Stimulated activated CD8-positive, alpha-beta memory T cell treated with anti-CD3 and anti-CD28 coated beads, Interleukin-12 subunit alpha, Interleukin-12 subunit beta, amount 100 ng/mL, for 1 hour (primary cell): ENCODE data around the gene LRRC37A3.
"Not testable (repeated sequence)": the region's sequence is repeated elsewhere in the genome, so short reads cannot be mapped to it uniquely, and the experiment has no call there.

Source experiments
- DNase-seq: peaks from one replicate; pipeline ENCODE4 v3.0.0-alpha.2; 2020; ENCODE audit warnings: low read depth

Gene LRRC37A3

GRCh38 chr17:64919289-64920025 is at the start of gene LRRC37A3:
TSS of gene LRRC37A3 (minus strand) at chr17:64919478. CDS start at chr17:64897257, 22,221 bp downstream.
- DNase-seq, result peak; percentile 99

GRCh38 chr17:64965873-64966287 is 46.6 kb upstream of the LRRC37A3 start:
- DNase-seq, result peak; percentile 70

DNA sequence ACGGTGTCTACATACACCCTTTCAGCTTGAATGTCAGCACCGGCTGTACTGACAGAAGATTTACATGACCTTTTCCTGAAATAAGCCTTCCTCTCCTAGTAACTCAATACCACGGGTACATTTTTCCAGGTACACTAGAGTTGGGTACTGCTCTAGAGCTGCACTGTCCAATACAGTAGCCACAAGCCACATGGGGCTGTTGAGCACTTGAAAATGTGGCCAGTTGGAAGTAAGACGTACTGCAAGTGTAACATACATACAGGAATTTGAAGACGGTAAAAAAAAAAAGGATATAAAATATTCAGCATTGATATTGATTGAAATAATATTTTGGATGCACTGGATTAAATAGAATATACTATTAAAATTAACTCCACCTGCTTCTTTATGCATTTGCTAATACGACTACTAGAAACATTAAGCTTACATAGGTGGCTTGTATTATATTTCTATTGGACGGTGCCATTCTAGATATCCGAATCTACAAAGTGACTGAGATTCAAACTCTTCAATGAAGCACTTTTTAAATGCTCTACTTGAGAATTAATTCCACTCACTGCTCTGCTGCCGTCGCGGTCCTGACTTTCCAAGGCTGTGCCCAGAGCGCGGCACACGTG is 46.1 kb upstream of the LRRC37A3 start:
- not testable (repeated sequence) for DNase-seq

DNA sequence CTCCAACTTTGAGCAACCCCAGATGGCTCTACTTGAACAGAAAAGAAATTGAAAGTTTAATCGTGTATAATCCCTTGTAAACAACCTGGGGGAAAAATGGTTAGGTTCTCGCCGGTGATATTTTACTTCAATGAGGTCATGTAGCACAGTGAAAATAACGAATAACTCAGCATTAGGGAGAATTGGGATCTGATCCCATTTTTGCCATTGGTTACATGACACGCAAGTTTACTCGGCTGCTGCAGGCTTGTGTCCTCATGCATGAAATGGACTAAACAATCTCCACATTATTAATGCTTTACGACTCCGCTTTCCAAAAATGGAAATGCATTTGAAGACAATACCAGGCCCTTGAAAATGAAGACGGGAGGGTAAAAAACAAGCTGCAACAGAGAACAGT is 45.5 kb upstream of the LRRC37A3 start:
- no peak for DNase-seq

GRCh38 chr17:64963814-64964213 is 44.5 kb upstream of the LRRC37A3 start:
- not testable (repeated sequence) for DNase-seq

GRCh38 chr17:64961563-64962378 is 42.5 kb upstream of the LRRC37A3 start:
- not testable (repeated sequence) for DNase-seq

DNA sequence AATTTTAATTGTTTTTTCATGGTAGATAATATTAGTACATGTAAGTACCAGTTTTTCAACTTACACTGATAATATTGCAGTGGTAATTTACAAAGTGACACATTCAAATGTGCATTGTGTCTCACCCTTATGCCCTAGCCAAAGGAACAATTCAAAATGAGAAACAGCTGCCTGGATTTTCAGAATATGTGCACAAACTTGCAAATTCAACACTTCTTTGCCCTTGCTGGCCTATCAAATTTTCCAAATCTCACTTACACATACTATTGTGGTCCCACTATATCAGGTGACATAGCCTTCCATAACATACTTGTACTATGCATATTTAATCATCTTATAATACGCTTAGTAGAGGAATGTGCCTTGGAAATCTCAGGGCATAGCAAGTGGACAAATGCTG is 32.6 kb upstream of the LRRC37A3 start:
- no peak for DNase-seq

DNA sequence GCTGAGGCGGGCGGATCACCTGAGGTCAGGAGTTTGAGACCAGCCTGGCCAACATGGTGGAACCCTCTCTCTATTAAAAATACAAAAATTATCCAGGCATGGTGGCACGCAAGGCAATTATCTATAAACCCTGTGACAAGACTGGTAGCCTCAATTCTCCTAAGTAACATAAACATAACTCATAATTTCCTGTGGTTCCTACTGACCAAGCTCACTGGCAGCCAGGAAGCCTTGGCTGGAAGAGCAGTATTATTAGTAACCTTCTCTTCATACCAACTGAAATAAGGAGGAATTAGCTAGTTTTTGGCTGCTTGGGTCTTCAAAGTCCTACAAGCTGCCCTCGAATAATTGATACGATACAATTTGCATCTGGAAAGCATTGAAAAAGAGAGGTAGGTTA is 31.6 kb upstream of the LRRC37A3 start:
- no peak for DNase-seq

- DNase-seq, result no peak
Measured at GRCh38 chr17:64947152-64947551, 27.9 kb upstream of the LRRC37A3 start.

DNA sequence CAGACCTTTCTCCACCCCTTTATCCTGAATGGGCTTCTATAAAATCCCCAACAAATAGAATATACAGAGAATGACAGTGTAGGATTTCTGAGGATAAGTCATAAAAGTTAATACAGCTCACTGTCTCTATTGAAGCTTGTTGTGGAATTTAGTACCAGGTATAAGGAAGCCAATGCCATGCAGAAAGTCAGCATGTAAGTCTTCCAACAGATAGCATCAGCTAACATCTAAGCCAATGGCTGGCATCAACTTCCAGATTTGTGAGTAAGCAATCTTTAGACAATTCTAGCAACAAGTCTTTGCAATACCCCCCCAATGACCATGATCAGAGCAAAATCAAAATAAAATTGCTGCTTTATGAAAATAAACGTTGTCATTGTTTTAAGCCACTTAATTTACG is 22.5 kb upstream of the LRRC37A3 start:
- no peak for DNase-seq

DNA sequence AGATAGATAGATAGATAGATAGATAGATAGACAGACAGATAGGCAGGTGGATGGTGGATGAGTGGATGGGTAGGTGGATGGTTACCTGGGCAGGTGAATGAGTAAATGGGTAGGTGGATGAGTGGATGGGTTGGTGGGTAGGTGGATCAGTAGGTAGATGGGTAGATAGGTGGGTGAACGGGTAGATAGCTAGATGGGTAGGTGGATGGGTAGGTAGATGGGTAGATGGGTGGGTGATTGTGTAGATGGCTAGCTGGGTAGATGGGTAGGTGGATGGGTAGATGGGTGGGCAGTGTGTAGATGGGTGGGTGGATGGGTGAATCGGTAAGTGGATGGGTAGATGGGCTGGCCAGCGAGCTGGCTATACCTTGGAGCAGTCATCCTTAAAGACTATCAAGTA is 21.8 kb upstream of the LRRC37A3 start:
- no peak for DNase-seq

- no peak for DNase-seq
Measured at GRCh38 chr17:64940055-64940454, 20.8 kb upstream of the LRRC37A3 start.

DNA sequence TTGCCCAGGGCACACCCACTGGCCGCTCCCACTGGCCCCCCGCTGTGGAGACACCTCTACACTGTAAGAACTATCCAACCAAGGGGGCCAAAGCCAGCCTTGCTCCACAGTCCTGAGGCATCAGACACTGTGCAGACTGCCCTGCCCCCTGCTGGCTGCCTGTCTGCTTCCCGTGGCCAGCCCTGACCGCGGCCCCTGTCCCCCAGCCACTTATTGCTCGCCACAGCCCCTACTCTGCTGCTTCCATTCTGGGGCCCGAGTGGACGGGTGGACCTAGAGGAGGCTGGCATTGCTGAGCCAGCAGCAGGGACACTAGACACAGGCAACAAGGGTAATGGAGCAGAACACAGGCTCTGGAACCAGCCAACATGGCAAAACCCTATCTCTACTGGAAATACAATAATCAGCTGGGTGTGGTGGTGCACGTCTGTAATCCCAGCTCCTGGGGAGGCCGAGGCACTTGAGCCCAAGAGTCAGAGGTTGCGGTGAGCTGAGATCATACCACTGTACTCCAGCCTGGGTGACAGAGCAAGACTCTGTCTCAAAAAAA is 19.7 kb upstream of the LRRC37A3 start:
- peak; percentile 35 for DNase-seq

- no peak for DNase-seq
Measured at GRCh38 chr17:64938290-64938689, 19.0 kb upstream of the LRRC37A3 start.

- no peak for DNase-seq
Measured at GRCh38 chr17:64936117-64936516, 16.8 kb upstream of the LRRC37A3 start.

GRCh38 chr17:64934284-64934778 is 15.1 kb upstream of the LRRC37A3 start:
- not testable (repeated sequence) for DNase-seq

- not testable (repeated sequence) for DNase-seq
Measured at GRCh38 chr17:64932850-64933249, 13.6 kb upstream of the LRRC37A3 start.

GRCh38 chr17:64930374-64930773 is 11.1 kb upstream of the LRRC37A3 start:
- DNase-seq, result not testable (repeated sequence)

GRCh38 chr17:64929419-64930209 is 10.3 kb upstream of the LRRC37A3 start:
- peak; percentile 14 for DNase-seq

DNA sequence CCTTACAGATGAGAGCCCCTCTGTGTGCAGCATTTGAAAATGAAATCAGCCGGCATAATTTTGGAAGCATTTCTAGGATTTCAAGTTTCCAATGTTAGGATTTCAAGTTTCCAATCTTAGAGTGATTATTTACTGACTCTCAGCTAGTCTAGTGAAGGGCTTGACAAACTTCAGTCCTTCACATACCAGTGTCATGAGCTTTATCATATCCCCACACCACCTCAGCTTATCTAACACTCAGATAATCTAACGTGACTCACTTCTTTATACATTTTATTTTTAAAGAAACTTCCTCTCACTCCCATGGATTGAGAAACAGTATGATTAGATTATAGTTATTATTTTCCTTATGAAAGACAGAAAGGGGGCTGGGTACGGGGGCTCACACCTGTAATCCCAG is 9.4 kb upstream of the LRRC37A3 start:
- DNase-seq, result not testable (repeated sequence)

DNA sequence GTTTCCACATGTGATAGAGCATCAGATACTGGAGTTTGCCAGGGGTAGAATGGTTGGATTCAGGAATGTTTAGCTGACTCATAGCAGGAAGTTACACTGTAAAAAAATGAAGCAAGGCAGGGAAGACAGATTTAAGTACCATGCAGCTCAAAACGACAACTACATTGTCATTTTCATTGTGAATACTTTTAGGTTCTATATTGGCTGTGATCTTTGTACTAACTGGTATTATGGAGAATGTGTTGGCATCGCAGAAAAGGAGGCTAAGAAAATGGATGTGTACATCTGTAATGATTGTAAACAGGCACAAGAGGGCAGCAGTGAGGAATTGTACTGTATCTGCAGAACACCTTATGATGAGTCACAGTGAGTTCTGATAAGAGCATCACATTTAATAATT is 8.2 kb upstream of the LRRC37A3 start:
- DNase-seq, result peak; percentile 61
